ENCODE results near the gene KAZN.

KAZN gene

DNA sequence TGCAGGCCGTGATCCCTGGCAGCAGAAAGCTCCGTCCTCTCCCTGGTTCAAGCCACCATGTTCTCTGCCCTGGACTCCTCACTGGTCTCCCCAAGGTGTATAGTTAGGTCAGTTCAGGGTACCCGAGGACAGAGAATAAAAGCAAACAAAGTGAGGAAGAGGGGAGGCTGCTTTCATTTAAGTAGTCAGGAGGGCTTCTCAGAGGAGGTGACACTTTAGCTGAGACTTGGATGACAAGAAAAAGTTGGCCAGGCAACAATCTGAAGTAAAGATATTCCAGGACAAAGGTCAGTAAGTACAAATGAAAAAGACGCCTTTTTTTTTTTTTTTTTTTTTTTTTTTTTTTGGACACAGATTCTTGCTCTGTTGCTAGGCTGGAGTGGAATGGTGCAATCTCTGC lies 297.2 kb downstream of the KAZN start:
- DNase-seq = no peak

DNA sequence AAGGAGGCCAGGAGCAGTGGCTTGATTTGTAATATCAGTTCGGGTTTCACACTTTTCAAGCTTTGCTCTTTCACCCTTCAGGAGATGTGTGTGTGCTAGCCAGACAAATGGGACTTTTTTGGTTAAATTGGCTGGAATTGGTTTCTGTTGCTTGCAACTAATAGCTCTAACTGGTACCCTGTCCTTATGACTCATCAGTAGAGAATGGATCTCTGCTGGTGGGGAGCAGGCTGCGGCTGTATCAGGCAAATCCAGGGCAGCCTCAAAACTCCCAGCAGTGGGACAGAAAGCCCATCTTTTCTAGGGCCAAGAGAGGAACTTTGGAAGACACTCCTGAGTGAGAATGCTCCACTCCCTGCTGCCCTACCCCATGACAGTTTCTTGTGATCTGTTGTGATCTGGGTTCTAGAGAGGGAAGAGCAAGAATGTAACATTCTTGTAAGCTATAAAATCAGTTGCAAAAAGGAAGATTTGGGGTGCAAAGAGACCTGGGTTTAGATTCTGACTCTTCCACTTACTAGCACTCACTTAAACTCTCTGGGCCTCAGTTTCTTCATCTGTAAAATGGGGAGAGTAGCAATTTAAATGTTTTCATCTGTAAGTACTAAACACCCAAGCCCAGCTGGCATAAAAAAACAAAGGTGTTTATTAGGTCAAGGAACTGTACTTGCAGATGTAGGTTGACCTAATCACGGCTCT lies 298.0 kb downstream of the KAZN start:
- DNase-seq = no peak

DNA sequence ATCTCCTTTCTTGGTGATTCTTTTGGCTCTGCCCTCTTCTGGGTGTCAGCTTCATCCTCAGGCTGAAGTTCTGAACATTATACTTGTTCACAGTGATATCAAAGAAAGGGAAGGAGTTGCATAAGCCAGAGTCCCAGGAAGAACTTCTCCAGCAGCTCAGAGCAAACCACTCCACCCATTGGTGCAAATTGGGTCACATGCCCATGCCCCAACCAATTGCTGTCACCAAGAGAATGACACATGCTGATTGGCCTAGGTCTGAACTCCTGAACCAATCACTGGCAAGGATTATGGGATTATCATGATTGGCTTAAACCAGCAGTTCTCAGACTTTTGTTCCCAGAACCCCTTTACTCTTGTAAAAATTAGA lies 298.6 kb downstream of the KAZN start:
- DNase-seq = peak; percentile 33

- no peak for DNase-seq
Measured at GRCh38 chr1:14897547-14897946, 299.1 kb downstream of the KAZN start.

DNA sequence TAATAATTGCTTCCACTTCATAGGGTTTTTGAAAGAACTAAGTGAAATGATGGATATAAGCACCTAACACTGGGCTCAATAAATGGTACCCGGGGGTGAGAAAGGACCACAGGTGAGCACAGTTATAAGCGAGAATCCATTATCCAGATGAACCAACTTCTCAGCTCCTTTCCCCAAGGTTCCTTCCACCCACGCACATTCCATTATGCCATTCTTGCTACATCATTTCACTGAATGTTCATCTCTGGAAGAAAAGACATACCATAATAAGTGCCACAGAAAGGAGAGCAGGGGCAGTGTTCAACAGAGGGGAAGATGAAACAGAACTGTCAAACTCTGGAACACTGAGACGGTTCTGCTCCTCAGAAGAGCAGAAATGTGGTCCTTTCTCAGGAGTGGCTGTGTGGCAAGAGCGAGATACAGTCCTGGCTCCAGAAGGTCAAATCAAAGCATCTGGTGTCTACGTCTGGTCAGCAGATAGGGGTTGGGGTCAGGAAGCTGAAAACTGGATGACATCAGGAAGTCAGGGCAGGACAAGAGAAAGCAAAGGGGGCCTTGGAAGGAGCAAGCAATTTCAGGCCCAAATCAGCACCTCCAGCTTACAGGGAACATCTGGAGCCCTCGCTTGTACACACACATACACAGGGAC lies 299.6 kb downstream of the KAZN start:
- DNase-seq = no peak

DNA sequence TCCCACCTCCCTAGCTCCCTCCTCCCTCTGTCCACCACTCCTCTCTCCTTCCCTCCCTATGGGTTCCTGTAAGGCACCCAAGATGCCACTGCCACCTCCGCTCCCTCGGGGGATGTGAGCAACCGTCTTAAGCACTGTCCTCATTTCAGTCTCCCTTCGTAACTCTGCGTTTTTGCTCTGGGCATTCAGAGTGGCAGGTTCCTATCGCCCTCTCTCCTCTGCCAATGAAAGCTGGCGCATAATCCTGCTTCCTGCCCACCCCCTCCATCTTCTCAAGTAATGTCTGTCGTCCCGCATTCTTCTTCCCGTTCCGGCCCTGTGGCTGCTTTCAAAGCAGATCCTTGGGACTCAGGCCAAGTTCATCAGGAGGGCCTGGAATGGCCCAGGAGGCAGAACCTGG lies 301.2 kb downstream of the KAZN start:
- no peak for DNase-seq

GRCh38 chr1:14901371-14901954 lies 303.0 kb downstream of the KAZN start:
- no peak for DNase-seq

- DNase-seq = no peak
Measured at GRCh38 chr1:14903922-14904321, 305.4 kb downstream of the KAZN start.

GRCh38 chr1:14906665-14907064 lies 308.2 kb downstream of the KAZN start:
- DNase-seq = no peak

DNA sequence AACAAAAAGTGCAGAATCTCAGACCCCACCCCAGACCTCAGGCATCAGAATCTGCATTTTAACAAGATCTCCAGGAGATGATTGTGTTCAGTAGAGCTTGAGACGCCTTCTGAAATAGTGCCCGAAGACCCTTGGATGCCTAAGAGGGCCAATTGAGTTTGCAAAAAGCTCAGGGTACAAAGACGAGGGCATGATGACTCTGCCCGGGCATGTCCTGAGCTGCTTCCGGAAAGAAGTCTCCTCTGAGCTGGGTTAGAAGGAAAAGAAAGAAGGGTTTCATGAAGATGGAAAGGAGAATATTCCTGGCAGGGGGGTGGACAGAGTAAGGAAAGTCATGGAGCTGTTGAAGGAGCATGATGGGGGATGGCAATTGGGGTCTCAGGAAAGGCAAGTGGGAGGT lies 308.9 kb downstream of the KAZN start:
- no peak for DNase-seq

- DNase-seq = no peak
Measured at GRCh38 chr1:14909273-14909672, 310.8 kb downstream of the KAZN start.

- DNase-seq = no peak
Measured at GRCh38 chr1:14909920-14910460, 311.5 kb downstream of the KAZN start.

- no peak for DNase-seq
Measured at GRCh38 chr1:14910984-14911721, 312.7 kb downstream of the KAZN start.

- no peak for DNase-seq
Measured at GRCh38 chr1:14912839-14913481, 314.5 kb downstream of the KAZN start.

DNA sequence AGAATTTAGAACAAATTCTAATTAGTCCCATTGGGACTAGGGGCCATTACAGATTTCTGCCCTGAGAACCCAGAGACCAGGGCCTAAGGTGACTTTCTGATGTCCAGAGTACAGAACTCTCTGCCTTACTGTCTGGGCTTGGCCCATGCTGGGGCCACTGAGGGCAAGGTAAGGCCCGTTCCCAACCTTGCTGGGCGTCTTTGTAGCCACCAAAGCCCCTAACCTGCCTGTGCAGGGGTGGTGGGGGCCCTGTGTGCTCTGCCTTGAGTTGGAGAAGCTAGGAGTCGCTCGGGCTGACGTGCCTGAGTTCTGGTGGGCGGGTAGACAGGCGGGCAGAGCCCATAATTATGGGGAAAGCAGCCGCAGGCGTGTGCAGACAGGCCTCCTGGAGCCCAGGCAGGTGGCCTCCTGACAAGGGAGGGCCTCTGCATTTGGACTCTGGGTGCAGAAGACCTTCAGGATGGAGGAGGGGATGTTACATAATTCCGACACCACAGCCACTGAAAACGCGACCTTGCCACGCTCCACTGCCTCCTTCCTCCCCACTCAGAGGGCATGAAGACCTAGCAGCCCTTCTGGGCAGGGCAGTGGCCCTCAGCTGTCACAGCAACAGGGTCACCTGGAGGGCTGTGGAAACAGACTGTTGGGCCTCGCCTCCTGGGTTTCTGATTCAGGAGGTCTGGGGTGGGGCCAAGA lies 315.1 kb downstream of the KAZN start:
- DNase-seq = no peak

DNA sequence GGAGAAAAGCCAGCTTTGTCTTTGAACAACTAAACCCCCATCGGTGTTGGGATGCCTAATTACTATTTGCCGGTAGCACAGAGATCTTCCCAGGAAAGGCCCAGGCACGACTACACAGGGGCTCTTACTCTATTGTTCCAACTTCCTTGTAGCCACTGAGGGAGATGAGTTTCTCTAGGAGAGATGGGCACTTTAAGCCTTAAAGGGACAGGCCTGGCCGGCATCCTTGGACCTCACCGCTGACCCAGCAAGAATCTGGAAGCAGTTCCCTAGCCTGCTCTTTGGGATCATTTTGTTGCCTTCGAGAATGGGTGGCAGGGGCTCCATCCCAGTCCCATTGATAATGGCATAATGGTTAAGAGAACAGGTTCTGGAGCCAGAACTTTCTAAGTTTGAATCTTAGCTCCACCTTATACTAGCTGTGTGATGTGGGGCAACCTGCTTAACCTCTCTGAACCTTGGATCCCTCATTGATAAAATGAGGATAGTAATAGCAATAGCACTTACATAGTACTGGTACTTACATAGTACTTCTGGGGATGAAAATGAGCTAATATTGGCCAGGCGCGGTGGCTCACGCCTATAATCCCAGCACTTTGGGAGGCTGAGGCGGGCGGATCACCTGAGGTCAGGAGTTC lies 316.0 kb downstream of the KAZN start:
- DNase-seq = no peak

DNA sequence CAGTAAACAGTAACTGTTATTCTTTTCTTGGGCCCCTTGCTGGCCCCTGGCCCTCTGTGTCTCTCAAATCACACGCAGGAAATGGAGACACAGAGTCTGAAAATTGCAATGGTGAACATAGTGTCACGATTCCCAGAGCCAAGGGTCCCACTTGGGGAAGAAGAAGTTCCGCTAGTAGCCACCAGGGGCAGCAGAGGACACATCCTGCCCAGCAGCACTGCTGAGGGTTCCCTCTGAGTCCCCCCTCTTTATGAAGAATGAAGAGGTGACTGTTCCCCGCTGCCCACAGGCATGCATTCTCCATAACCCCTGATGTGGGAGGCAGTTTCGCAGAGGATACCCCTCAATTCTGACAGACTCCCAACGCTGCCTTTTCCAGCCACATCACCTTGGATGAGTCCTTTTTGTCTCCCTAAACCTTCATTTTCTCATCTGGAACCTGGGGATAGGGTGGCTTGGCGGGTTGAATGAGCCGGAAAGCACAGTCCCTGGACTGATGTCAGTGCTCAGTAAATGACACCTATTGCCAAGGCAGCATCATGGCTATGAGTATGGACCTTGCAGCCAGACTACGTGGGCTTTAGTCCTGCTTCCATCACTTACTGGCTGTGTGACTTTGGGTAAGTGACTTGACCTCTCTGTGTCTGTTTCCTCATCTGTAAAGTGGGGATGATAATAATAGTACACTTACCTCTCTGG lies 317.0 kb downstream of the KAZN start:
- DNase-seq = peak; percentile 67

GRCh38 chr1:14919289-14919688 lies 320.8 kb downstream of the KAZN start:
- DNase-seq = no peak

DNA sequence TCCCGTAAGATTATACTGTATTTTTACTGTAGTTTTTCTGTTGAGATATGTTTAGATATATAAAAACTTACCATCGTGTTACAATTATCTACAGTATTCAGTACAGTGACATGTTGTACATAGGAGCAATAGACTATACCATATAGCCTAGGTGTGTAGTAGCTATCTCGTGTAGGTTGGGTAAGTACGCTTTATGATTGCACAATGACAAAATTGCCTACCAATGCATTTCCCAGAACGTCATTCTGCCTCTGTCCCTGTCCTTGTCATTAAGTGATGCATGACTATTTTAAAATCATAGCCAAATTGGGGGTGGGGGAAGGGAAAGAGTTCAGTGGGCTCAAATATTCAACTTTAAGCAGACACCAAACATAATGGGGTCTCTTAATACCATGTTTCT lies 321.3 kb downstream of the KAZN start:
- no peak for DNase-seq

- no peak for DNase-seq
Measured at GRCh38 chr1:14921057-14921456, 322.6 kb downstream of the KAZN start.

Data from NCI-H82 (cell line).